Fibroblast of the aortic adventitia (primary cell): ENCODE results near the gene KCNS3. TPM values are rescaled to one million over a fixed set of nuclear protein-coding genes. Genes with fewer than 3 reads are reported as not detected.

Source experiments
- DNase-seq: peaks from one replicate; pipeline ENCODE4 v3.0.0-alpha.2; 2010; ENCODE audit warnings: low read depth
- H3K4me3 ChIP-seq: 2 replicates; pipeline ENCODE4 v1.5.1; 2011; ENCODE audit warnings: low read depth, mild to moderate bottlenecking, control low read depth, low read length, moderate library complexity
- CTCF ChIP-seq: IDR thresholded peaks from 2 replicates; pipeline ENCODE4 v1.5.1; 2011; ENCODE audit warnings: mild to moderate bottlenecking, low read length, control low read depth, inconsistent platforms; ENCODE audit not compliant: insufficient read depth
- total RNA-seq: library from RNA; depleted of rRNA; stranded (reverse); fragments of >200 nt; gene quantifications from 2 replicates; pipeline ENCODE4 v1.2.3, GENCODE V29; 2012; ENCODE audit warnings: low replicate concordance

KCNS3 gene
- total RNA-seq, 1 donor: 0.36 TPM

- H3K4me3 ChIP-seq: no peak overlapping the region
- no peak for TF ChIP-seq CTCF
- no peak for DNase-seq
Observed at GRCh38 chr2:17966798-17967197, 88.3 kb downstream of the KCNS3 start.

DNA sequence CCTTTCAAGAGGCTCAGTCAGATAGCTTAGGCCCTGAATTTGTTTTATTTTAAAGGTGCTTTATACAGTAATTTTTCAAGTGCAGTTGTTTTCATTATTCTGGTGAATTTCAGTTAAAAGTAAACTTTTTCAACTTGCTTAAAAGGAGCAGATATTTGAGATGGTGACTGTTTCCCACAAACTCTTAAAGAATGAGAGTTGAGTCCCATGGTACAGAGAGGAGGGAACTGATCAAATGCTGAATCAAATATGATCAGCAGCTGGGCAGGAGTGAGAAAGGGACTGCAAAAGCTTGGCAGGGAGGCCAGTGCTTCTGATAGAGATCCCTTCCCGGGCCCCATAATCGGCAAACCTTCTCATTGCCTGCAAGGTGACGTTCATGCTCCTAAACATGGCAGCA, 91.2 kb downstream of the KCNS3 start:
- no peak overlapping the region for H3K4me3 ChIP-seq
- TF ChIP-seq CTCF: no peak
- DNase-seq: no peak

- DNase-seq: no peak
- no peak overlapping the region for H3K4me3 ChIP-seq
- TF ChIP-seq CTCF: no peak
Observed at GRCh38 chr2:17971531-17972125, 93.2 kb downstream of the KCNS3 start.

- DNase-seq: peak; percentile 59
- no peak overlapping the region for H3K4me3 ChIP-seq
- TF ChIP-seq CTCF: no peak
Observed at GRCh38 chr2:17972991-17973390, 94.5 kb downstream of the KCNS3 start.

DNA sequence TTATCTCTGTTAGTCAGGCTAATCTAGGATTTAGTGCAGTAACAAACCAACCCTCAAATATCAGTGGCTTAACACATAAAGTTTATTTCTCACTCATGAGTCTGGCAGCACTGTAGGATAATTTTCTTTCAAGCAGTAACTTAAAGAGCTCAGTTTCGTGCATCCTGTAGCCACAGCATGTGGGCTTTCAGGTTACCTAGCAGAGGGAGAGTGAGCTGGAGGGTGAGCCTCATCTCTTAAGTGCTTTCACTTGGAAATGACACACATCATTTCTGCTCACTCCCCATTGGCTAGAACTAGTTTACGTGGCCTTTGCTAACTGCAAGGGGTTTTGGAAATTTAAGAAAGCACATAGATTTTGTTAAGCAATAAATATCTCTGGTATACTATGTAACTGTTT, 96.9 kb downstream of the KCNS3 start:
- no peak for DNase-seq
- TF ChIP-seq CTCF: no peak
- no peak overlapping the region for H3K4me3 ChIP-seq

DNA sequence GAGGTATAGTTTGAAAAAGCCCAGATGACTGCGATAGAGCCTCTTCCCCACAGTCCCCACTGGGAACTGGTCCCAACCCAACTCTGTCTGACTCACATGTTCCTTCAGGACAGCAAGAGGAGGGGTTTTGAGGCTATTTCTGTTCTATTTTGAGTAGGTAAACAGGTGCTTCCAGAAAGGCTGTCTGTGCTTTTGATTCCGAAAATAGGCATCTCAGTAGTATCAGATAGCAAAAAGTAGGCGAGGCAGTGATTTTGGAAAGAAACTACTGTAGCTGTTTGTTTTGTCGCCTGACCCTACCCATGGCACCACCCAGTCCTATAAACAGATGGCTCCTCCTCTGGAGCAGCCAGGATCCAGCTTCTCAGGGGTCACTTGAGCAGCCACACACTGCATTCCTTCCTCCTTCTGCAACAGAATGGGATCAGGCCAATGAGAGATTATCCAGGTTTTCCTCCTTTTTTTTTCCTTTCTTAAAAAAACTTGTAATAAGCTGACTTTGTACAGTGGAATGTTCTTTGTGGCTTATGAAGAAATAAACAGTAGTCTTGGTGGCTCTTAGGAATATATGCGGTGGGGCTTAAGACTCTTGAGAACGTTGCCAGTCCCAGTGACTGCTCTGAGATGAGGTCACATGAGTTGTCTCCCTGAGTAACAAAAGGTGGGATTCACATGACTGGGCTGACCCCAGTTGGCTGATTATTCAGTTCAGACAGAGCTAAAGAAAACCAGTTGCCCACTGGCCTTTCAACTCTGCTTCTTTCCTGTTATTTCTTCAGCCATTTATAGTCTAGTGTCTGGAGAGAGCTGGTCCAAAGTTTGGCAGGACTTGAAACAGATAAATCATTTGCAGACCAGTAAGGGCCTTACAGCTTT, 98.6 kb downstream of the KCNS3 start:
- TF ChIP-seq CTCF: no peak
- DNase-seq: peak; percentile 97
- H3K4me3 ChIP-seq: no peak overlapping the region
